Measurements from ENCODE around the gene BEX3.

DNA sequence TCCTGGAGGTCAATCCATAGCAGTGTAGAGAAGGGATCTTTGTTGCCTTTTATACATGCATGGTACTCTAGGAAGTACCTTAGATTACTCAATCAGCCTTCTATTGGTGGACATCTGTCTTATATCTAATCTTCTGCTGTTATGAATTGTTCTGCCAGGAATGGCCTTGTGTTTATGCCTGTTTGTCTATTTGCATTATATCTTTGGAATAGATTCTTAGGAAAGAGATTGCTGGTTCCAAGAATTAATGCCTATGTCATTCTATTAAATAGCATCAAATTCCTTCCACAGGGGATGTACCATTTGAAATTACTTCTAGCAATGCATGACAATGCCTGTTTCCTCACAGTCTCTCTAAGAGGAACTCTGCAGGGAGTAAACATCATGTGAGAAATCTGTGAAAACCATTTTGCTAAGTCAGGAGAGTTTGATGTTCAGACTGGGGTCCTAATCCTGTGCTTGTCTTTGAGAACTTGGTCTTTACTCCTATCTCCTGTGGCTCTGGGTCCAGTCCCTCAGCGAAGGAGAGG lies 42.5 kb downstream of the BEX3 start:
- TF ChIP-seq CTCF (conservative IDR thresholded peaks at IDR 0.05; ENCODE audit: low read depth in 2 of 2) (no peak), EZH2phosphoT487 (IDR thresholded peaks at IDR 0.05; ENCODE audit: unreplicated experiment) (no peak), POLR2AphosphoS5 (IDR thresholded peaks at IDR 0.05; ENCODE audit: low read depth) (no peak), EZH2 (IDR thresholded peaks at IDR 0.05; ENCODE audit: low read depth, unreplicated experiment) (no peak), CREB1 (CRISPR knock-in tag; IDR thresholded peaks at IDR 0.05; ENCODE audit: low read depth) (no peak)
- TF ChIP-seq, protein P1, sequence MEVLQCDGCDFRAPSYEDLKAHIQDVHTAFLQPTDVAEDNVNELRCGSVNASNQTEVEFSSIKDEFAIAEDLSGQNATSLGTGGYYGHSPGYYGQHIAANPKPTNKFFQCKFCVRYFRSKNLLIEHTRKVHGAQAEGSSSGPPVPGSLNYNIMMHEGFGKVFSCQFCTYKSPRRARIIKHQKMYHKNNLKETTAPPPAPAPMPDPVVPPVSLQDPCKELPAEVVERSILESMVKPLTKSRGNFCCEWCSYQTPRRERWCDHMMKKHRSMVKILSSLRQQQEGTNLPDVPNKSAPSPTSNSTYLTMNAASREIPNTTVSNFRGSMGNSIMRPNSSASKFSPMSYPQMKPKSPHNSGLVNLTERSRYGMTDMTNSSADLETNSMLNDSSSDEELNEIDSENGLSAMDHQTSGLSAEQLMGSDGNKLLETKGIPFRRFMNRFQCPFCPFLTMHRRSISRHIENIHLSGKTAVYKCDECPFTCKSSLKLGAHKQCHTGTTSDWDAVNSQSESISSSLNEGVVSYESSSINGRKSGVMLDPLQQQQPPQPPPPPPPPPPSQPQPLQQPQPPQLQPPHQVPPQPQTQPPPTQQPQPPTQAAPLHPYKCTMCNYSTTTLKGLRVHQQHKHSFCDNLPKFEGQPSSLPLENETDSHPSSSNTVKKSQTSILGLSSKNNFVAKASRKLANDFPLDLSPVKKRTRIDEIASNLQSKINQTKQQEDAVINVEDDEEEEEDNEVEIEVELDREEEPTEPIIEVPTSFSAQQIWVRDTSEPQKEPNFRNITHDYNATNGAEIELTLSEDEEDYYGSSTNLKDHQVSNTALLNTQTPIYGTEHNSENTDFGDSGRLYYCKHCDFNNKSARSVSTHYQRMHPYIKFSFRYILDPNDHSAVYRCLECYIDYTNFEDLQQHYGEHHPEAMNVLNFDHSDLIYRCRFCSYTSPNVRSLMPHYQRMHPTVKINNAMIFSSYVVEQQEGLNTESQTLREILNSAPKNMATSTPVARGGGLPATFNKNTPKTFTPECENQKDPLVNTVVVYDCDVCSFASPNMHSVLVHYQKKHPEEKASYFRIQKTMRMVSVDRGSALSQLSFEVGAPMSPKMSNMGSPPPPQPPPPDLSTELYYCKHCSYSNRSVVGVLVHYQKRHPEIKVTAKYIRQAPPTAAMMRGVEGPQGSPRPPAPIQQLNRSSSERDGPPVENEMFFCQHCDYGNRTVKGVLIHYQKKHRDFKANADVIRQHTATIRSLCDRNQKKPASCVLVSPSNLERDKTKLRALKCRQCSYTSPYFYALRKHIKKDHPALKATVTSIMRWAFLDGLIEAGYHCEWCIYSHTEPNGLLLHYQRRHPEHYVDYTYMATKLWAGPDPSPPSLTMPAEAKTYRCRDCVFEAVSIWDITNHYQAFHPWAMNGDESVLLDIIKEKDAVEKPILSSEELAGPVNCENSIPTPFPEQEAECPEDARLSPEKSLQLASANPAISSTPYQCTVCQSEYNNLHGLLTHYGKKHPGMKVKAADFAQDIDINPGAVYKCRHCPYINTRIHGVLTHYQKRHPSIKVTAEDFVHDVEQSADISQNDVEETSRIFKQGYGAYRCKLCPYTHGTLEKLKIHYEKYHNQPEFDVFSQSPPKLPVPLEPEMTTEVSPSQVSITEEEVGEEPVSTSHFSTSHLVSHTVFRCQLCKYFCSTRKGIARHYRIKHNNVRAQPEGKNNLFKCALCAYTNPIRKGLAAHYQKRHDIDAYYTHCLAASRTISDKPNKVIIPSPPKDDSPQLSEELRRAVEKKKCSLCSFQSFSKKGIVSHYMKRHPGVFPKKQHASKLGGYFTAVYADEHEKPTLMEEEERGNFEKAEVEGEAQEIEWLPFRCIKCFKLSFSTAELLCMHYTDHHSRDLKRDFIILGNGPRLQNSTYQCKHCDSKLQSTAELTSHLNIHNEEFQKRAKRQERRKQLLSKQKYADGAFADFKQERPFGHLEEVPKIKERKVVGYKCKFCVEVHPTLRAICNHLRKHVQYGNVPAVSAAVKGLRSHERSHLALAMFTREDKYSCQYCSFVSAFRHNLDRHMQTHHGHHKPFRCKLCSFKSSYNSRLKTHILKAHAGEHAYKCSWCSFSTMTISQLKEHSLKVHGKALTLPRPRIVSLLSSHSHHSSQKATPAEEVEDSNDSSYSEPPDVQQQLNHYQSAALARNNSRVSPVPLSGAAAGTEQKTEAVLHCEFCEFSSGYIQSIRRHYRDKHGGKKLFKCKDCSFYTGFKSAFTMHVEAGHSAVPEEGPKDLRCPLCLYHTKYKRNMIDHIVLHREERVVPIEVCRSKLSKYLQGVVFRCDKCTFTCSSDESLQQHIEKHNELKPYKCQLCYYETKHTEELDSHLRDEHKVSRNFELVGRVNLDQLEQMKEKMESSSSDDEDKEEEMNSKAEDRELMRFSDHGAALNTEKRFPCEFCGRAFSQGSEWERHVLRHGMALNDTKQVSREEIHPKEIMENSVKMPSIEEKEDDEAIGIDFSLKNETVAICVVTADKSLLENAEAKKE (CRISPR knock-in tag; IDR thresholded peaks at IDR 0.05): no peak

All from GM23338 (cell line).